Kidney glomerular epithelial cell (primary cell): Measurements from ENCODE around the gene ZNF546.

Experiments
- DNase-seq: peaks from one replicate; lab custom pipeline; 2025; lab: John Stamatoyannopoulos, UW

The ZNF546 gene

DNA sequence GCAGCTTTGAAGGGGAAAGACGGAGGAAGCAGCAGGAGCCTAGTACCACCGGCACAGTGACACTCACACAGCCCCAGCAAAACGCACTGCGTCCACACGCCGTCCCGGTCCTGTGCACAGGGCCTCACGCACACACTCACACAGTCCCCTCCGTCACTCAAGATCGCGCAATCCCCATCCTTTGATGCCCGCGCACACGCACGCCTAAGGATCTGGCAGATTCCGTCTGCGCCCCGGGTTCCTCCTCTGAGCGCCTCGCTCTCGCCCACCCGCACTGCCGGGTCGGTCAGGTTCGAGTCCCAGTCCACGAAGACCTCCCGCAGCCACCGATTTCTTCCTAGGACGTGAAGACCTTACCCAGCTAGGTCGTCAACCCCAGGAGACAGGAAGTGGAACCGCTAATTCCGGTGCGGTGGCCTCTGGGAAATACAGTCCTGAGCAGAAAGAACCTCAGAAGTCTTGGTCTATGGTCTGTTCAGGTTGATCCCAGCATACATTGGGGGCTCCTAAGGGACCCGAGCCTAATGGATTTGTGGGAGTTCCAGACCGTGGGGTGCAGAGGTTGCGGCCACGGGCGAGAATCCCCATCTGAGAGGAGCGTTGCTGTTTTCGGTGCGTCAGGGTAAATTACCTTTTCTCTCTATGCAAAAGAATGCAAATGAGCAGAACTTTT, 59.1 kb downstream of the ZNF546 start, which contains the start of gene ZNF780B:
Gene ZNF780B, minus strand, starts transcription at position 400 of the 673 bp plus-strand sequence. CDS start 5,899 bp downstream, outside the sequence.
- DNase-seq, result peak; percentile 64

DNA sequence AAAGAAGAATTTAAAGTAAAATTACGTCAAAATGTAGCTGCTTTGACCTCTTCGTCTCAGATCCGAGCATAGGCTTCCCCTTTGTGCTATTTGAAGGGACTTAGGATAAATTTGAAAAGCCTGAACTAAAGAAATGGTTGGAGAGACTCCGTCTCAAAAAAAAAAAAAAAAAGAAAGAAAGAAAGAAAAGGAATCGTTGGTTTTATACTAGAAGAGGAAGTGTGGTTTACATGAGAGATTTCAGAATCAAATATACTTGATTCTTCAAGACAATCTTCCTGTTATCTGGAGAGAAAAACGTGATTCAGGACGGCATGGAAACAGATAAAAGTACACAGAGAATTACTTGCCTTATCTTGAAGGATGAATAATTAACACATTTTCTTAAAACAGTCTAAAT, 59.6 kb downstream of the ZNF546 start:
- no peak for DNase-seq

DNA sequence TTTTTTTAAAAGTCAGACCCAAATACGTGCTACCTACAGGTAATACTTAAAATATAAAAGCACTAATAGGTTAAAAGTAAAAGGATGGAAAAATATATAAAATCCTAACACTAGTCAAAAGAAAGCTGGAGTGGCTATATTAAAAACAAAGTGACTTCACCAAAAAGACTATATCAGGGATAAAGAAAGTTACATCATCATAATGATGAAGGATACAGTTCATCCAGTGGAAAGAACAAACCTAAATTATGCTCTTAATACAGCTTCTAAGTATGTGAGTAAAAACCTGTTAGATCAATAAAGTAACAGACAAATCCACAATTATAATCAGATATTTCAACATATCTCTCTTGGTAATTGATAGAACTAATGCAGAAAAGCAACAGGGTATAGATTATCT, 60.3 kb downstream of the ZNF546 start:
- DNase-seq, result no peak

DNA sequence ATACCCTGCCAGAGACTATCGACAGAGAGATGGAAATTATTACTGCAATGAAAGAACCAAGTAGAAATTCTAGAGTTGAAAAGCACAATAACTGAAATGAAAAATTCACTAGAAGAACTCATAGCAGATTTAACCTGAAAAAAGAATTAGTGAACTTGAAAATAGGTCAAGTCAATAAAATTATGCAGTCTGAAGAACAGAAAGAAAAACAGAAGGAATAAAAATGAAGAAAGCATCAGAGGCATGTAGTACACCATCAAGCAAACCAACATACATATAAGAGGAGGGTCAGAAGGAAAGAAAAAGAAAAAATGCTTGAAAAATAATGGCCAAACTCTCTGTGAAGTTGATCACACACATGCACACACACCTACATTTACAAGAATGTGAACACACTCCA, 62.8 kb downstream of the ZNF546 start:
- no peak for DNase-seq

DNA sequence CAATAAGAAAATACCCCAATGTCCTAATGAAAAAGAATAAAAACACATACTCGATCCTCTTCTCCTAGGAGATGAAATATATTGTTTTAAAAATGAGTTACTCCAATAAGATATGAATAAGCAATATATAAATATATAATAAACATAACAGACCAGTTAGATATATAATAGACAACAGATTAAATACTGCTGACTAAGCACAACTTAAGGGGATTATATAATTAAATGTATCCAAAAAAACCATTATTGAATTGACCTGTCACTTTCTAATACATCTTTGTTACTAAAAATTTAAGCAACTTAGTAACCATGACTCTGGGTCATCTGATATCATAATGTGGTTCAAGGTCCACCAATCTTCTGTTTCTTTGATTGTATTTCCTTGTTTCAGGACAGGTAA, 73.2 kb downstream of the ZNF546 start:
- DNase-seq, result no peak
